HG02973 (cell line): ENCODE results near the gene ARID1B.
"Not testable (repeated sequence)": the region's sequence is repeated elsewhere in the genome, so short reads cannot be mapped to it uniquely, and the experiment has no call there.

Source experiments
- ATAC-seq: cut with Tn5 transposase; IDR thresholded peaks from one replicate; pipeline ENCODE4 v1.9.1; 2021; ENCODE audit warnings: moderate library complexity; ENCODE audit not compliant: unreplicated experiment

The ARID1B gene

GRCh38 chr6:157036245-157036711, 259.1 kb downstream of the ARID1B start:
- ATAC-seq, result no peak

GRCh38 chr6:157037165-157037564, 260.0 kb downstream of the ARID1B start:
- ATAC-seq, result no peak

GRCh38 chr6:157038610-157039009, 261.4 kb downstream of the ARID1B start:
- no peak for ATAC-seq

- not testable (repeated sequence) for ATAC-seq
These were observed 262.5 kb downstream of the ARID1B start for GRCh38 chr6:157039639-157040038.

GRCh38 chr6:157040191-157040590, 263.0 kb downstream of the ARID1B start:
- ATAC-seq, result no peak

- no peak for ATAC-seq
These were observed 268.8 kb downstream of the ARID1B start for GRCh38 chr6:157045831-157046454.

GRCh38 chr6:157046776-157047175, 269.6 kb downstream of the ARID1B start:
- no peak for ATAC-seq

- no peak for ATAC-seq
These were observed 270.1 kb downstream of the ARID1B start for GRCh38 chr6:157047328-157047727.

- no peak for ATAC-seq
These were observed 270.8 kb downstream of the ARID1B start for GRCh38 chr6:157047951-157048350.

GRCh38 chr6:157049133-157049532, 272.0 kb downstream of the ARID1B start:
- no peak for ATAC-seq

- ATAC-seq, result no peak
These were observed 273.5 kb downstream of the ARID1B start for GRCh38 chr6:157050537-157051265.

- ATAC-seq, result peak; percentile 82
These were observed 277.4 kb downstream of the ARID1B start for GRCh38 chr6:157054531-157054979.

- ATAC-seq, result no peak
These were observed 278.7 kb downstream of the ARID1B start for GRCh38 chr6:157055863-157056262.

GRCh38 chr6:157056275-157056674, 279.1 kb downstream of the ARID1B start:
- ATAC-seq, result no peak

- no peak for ATAC-seq
These were observed 281.4 kb downstream of the ARID1B start for GRCh38 chr6:157058574-157058973.

- ATAC-seq, result no peak
These were observed 282.6 kb downstream of the ARID1B start for GRCh38 chr6:157059781-157060180.

- ATAC-seq, result no peak
These were observed 283.3 kb downstream of the ARID1B start for GRCh38 chr6:157060440-157060952.

GRCh38 chr6:157061770-157062594, 284.8 kb downstream of the ARID1B start:
- no peak for ATAC-seq

GRCh38 chr6:157063176-157063905, 286.2 kb downstream of the ARID1B start:
- ATAC-seq, result no peak

GRCh38 chr6:157063923-157064322, 286.7 kb downstream of the ARID1B start:
- ATAC-seq, result no peak

GRCh38 chr6:157064502-157064901, 287.3 kb downstream of the ARID1B start:
- ATAC-seq, result no peak
